CD4-positive, alpha-beta T cell (primary cell): ENCODE measurements around the gene RGL1. TPM values are rescaled to one million over a fixed set of nuclear protein-coding genes. Genes with fewer than 3 reads are reported as not detected.

Experiments
- ATAC-seq: fragments of 200-7000 bp; cut with Tn5 transposase; one replicate; pipeline ENCODE4 v1.10.0; 2022; ENCODE audit warnings: mild to moderate bottlenecking; ENCODE audit not compliant: poor library complexity
- CTCF ChIA-PET: fragments of 350-600 bp; sonication (Branson Sonifier 250); formaldehyde crosslinking; loops from one replicate; lab custom pipeline; 2021; ENCODE audit warnings: antibody characterized with exemption, inconsistent platforms; lab: Charles Lee
- POLR2A ChIA-PET: fragments of 350-600 bp; sonication (Branson Sonifier 250); formaldehyde crosslinking; loops from one replicate; lab custom pipeline; 2021; ENCODE audit warnings: antibody characterized with exemption, inconsistent platforms; lab: Charles Lee
- DNase-seq, 14 experiments: peaks; one replicate each; pipeline ENCODE4 v3.0.0-alpha.2; 2013 to 2020; ENCODE audit warnings: mixed read lengths in 2 of 14
- H3K27ac ChIP-seq, 2 donors: one replicate each; pipeline versions ENCODE4 v1.5.1 to v1.7.0; 2013; ENCODE audit warnings: low read length in 2 of 2, low read depth in 1 of 2, mild to moderate bottlenecking in 1 of 2
- H3K27me3 ChIP-seq, 2 experiments: 1 replicate in 1 of 2; 2 replicates in 1 of 2; pipeline versions ENCODE4 v1.6.1 to v1.7.0; 2013; ENCODE audit warnings: low read length in 2 of 2, control low read depth in 1 of 2, mild to moderate bottlenecking in 1 of 2, moderate library complexity in 1 of 2; ENCODE audit not compliant: insufficient read depth in 2 of 2, control insufficient read depth in 1 of 2
- H3K36me3 ChIP-seq: one replicate; pipeline ENCODE4 v1.6.1; 2013; ENCODE audit warnings: low read length, control low read depth; ENCODE audit not compliant: insufficient read depth
- H3K4me1 ChIP-seq: one replicate; pipeline ENCODE4 v1.6.1; 2013; ENCODE audit warnings: low read length, control low read depth; ENCODE audit not compliant: insufficient read depth
- H3K4me3 ChIP-seq: one replicate; pipeline ENCODE4 v1.5.1; 2013; ENCODE audit warnings: mild to moderate bottlenecking, low read length, moderate library complexity
- H3K9me3 ChIP-seq, 2 experiments: 1 replicate in 1 of 2; 2 replicates in 1 of 2; pipeline versions ENCODE4 v1.6.1 to v1.7.0; 2013; ENCODE audit warnings: low read length in 2 of 2, mild to moderate bottlenecking in 2 of 2, control low read depth in 1 of 2, moderate library complexity in 1 of 2; ENCODE audit not compliant: control insufficient read depth in 1 of 2, insufficient read depth in 1 of 2
- H3K27ac Mint-ChIP-seq: one replicate; pipeline ENCODE4 v1.8.0; 2020; ENCODE audit warnings: mixed read lengths
- H3K27me3 Mint-ChIP-seq: one replicate; pipeline ENCODE4 v1.8.0; 2021; ENCODE audit warnings: mixed read lengths
- H3K36me3 Mint-ChIP-seq: one replicate; pipeline ENCODE4 v1.8.0; 2021; ENCODE audit warnings: low read depth, mixed read lengths
- H3K4me1 Mint-ChIP-seq: one replicate; pipeline ENCODE4 v1.8.0; 2021; ENCODE audit warnings: low read depth, mixed read lengths
- H3K4me3 Mint-ChIP-seq: one replicate; pipeline ENCODE4 v1.8.0; 2020; ENCODE audit warnings: mild to moderate bottlenecking, mixed read lengths
- H3K9me3 Mint-ChIP-seq: one replicate; pipeline ENCODE4 v1.8.0; 2020; ENCODE audit warnings: mixed read lengths
- CTCF ChIP-seq: fragments of 200-600 bp; IDR thresholded peaks from one replicate; pipeline ENCODE4 v1.8.0; 2022; ENCODE audit warnings: antibody characterized with exemption, mild to moderate bottlenecking
- intact Hi-C, 2 experiments: fragments of 100-400 bp; cut with DNase I in 1 of 2; cut with micrococcal nuclease in 1 of 2; formaldehyde crosslinking; loops; one replicate each; pipeline versions ENCODE4 v1.15.1 to v1.9.0; 2023 to 2025; cut with DNase I, micrococcal nuclease
- total RNA-seq, 174 experiments: library from RNA in 2 of 174; stranded (reverse) in 2 of 174; gene quantifications; one replicate each; pipeline ENCODE4 v1.2.3 and lab custom pipeline; 2021 to 2026

Gene RGL1
- total RNA-seq, 2 experiments from 2014 or later = 1.2 to 1.8 TPM

- intact Hi-C loops = no loop called here
- CTCF ChIA-PET = no interaction called here
- no peak for ATAC-seq
Observed at GRCh38 chr1:183816110-183816509, 11.2 kb downstream of the RGL1 start.

GRCh38 chr1:183817576-183818288 lies 12.8 kb downstream of the RGL1 start:
- DNase-seq = no peak
- Histone ChIP-seq H3K9me3 (no peaks in the 10 kb centered on the region), H3K36me3 (no peaks in the 10 kb centered on the region), H3K4me1 (no peaks in the 10 kb centered on the region), H3K27me3 (no peaks in the 10 kb centered on the region), H3K27ac (no peak overlapping the region), H3K4me3 (no peak overlapping the region)
- H3K27ac Mint-ChIP-seq = no peak overlapping the region
- CTCF ChIA-PET = no interaction called here
- POLR2A ChIA-PET = no interaction called here
- TF ChIP-seq CTCF = no peak
- H3K4me1 Mint-ChIP-seq = no peaks in the 10 kb centered on the region
- H3K27me3 Mint-ChIP-seq = no peaks in the 10 kb centered on the region
- no peaks in the 10 kb centered on the region for H3K9me3 Mint-ChIP-seq
- no peak overlapping the region for H3K4me3 Mint-ChIP-seq
- intact Hi-C loops = no loop called here
- ATAC-seq = no peak
- H3K36me3 Mint-ChIP-seq = no peaks in the 10 kb centered on the region

More at GRCh38 chr1:183816110-183816509, 11.2 kb downstream of the RGL1 start:
- Mint-ChIP-seq H3K27ac (no peak overlapping the region), H3K27me3 (no peaks in the 10 kb centered on the region), H3K9me3 (no peaks in the 10 kb centered on the region), H3K4me1 (no peaks in the 10 kb centered on the region), H3K4me3 (no peak overlapping the region), H3K36me3 (no peaks in the 10 kb centered on the region)
- TF ChIP-seq CTCF = no peak
- Histone ChIP-seq H3K9me3 (no peaks in the 10 kb centered on the region), H3K36me3 (no peaks in the 10 kb centered on the region), H3K27ac (no peak overlapping the region), H3K27me3 (no peaks in the 10 kb centered on the region), H3K4me1 (no peaks in the 10 kb centered on the region), H3K4me3 (no peak overlapping the region)
- POLR2A ChIA-PET = no interaction called here
- no peak for DNase-seq

- Mint-ChIP-seq H3K36me3 (no peaks in the 10 kb centered on the region), H3K4me1 (no peaks in the 10 kb centered on the region), H3K9me3 (no peaks in the 10 kb centered on the region), H3K4me3 (no peak overlapping the region), H3K27me3 (no peaks in the 10 kb centered on the region), H3K27ac (no peak overlapping the region)
- ChIA-PET CTCF (no interaction called here), POLR2A (no interaction called here)
- H3K4me1 ChIP-seq = no peaks in the 10 kb centered on the region
- H3K27ac ChIP-seq = no peak overlapping the region
- no peaks in the 10 kb centered on the region for H3K36me3 ChIP-seq
- no peaks in the 10 kb centered on the region for H3K9me3 ChIP-seq
- H3K4me3 ChIP-seq = no peak overlapping the region
- DNase-seq (no peak), ATAC-seq (no peak)
- intact Hi-C loops = no loop called here
- no peaks in the 10 kb centered on the region for H3K27me3 ChIP-seq
- no peak for TF ChIP-seq CTCF
Observed at GRCh38 chr1:183819059-183819458, 14.1 kb downstream of the RGL1 start.
